WTC11 (cell line): ENCODE results near the gene GARIN3. TPM values are rescaled to one million over a fixed set of nuclear protein-coding genes. Genes with fewer than 3 reads are reported as not detected.
"Not testable (repeated sequence)": the region's sequence is repeated elsewhere in the genome, so short reads cannot be mapped to it uniquely, and the experiment has no call there.

Source experiments
- ATAC-seq: fragments of 200-7000 bp; cut with Tn5 transposase; 2 replicates; pipeline ENCODE4 v1.10.0; 2021; ENCODE audit warnings: mild to moderate bottlenecking, moderate library complexity
- CTCF ChIA-PET: fragments of 300-600 bp; sonication (Branson Sonifier 250); formaldehyde crosslinking; loops from one replicate; lab custom pipeline; 2021; ENCODE audit warnings: antibody characterized with exemption; lab: Charles Lee
- POLR2A ChIA-PET: fragments of 350-600 bp; sonication (Branson Sonifier 250); formaldehyde crosslinking; loops from one replicate; lab custom pipeline; 2021; ENCODE audit warnings: antibody characterized with exemption; lab: Charles Lee
- DNase-seq: peaks from one replicate; pipeline ENCODE4 v3.0.0; 2021; ENCODE audit warnings: low spot score
- H3K27ac Mint-ChIP-seq: 2 replicates; pipeline ENCODE4 v1.8.0; 2021; ENCODE audit warnings: mixed read lengths
- H3K27me3 Mint-ChIP-seq: 2 replicates; pipeline ENCODE4 v1.8.0; 2021; ENCODE audit warnings: low read depth, mild to moderate bottlenecking, moderate library complexity, mixed read lengths
- H3K36me3 Mint-ChIP-seq: 2 replicates; pipeline ENCODE4 v1.8.0; 2021; ENCODE audit warnings: mixed read lengths
- H3K4me1 Mint-ChIP-seq: 2 replicates; pipeline ENCODE4 v1.8.0; 2022; ENCODE audit warnings: mixed read lengths
- H3K4me3 Mint-ChIP-seq: 2 replicates; pipeline ENCODE4 v1.8.0; 2021; ENCODE audit warnings: mild to moderate bottlenecking, moderate library complexity, mixed read lengths
- H3K9me3 Mint-ChIP-seq: 2 replicates; pipeline ENCODE4 v1.8.0; 2021; ENCODE audit warnings: mixed read lengths
- AR ChIP-seq: fragments of 250-450 bp; sonication (Bioruptor Pico); IDR thresholded peaks from 2 replicates; pipeline ENCODE4 v1.9.0; 2021; ENCODE audit warnings: mild to moderate bottlenecking
- ARID4B ChIP-seq: sonication (generic); formaldehyde crosslinking; IDR thresholded peaks from 2 replicates; pipeline ENCODE4 v1.8.0; 2023; ENCODE audit warnings: missing genetic modification reagents, mild to moderate bottlenecking, borderline replicate concordance
- ATF1 ChIP-seq: sonication (generic); formaldehyde crosslinking; IDR thresholded peaks from 2 replicates; pipeline ENCODE4 v1.8.1; 2023; ENCODE audit warnings: mild to moderate bottlenecking, moderate library complexity, missing genetic modification reagents
- FOXP4 ChIP-seq: sonication (generic); formaldehyde crosslinking; IDR thresholded peaks from 2 replicates; pipeline ENCODE4 v1.8.0; 2022; ENCODE audit warnings: mild to moderate bottlenecking, missing genetic modification reagents
- IRF1 ChIP-seq: sonication (generic); formaldehyde crosslinking; IDR thresholded peaks from 2 replicates; pipeline ENCODE4 v1.8.0; 2023; ENCODE audit warnings: missing genetic modification reagents
- KAT7 ChIP-seq: sonication (generic); formaldehyde crosslinking; IDR thresholded peaks from 2 replicates; pipeline ENCODE4 v1.8.1; 2023; ENCODE audit warnings: missing genetic modification reagents, mild to moderate bottlenecking, borderline replicate concordance
- MYBL2 ChIP-seq: sonication (generic); formaldehyde crosslinking; IDR thresholded peaks from 2 replicates; pipeline ENCODE4 v1.8.1; 2023; ENCODE audit warnings: mild to moderate bottlenecking, moderate library complexity, missing genetic modification reagents
- NFYB ChIP-seq: sonication (generic); formaldehyde crosslinking; conservative IDR thresholded peaks from 2 replicates; pipeline ENCODE4 v1.8.0; 2022; ENCODE audit warnings: low read depth, missing genetic modification reagents
- RELA ChIP-seq: sonication (generic); formaldehyde crosslinking; IDR thresholded peaks from 2 replicates; pipeline ENCODE4 v1.8.1; 2022; ENCODE audit warnings: missing genetic modification reagents, mild to moderate bottlenecking, borderline replicate concordance
- TEAD4 ChIP-seq: sonication (generic); formaldehyde crosslinking; IDR thresholded peaks from 2 replicates; pipeline ENCODE4 v1.8.0; 2022; ENCODE audit warnings: mild to moderate bottlenecking, missing genetic modification reagents
- ZBTB21 ChIP-seq: sonication (generic); formaldehyde crosslinking; IDR thresholded peaks from 2 replicates; pipeline ENCODE4 v1.8.1; 2023; ENCODE audit warnings: mild to moderate bottlenecking, missing genetic modification reagents, borderline replicate concordance
- ZNF219 ChIP-seq: sonication (generic); formaldehyde crosslinking; IDR thresholded peaks from 2 replicates; pipeline ENCODE4 v1.8.0; 2023; ENCODE audit warnings: missing genetic modification reagents, mild to moderate bottlenecking, borderline replicate concordance
- ZNF396 ChIP-seq: fragments of 250-450 bp; sonication (Bioruptor Pico); IDR thresholded peaks from 2 replicates; pipeline ENCODE4 v1.8.0; 2021; ENCODE audit warnings: mild to moderate bottlenecking, moderate library complexity, borderline replicate concordance
- ZSCAN18 ChIP-seq: fragments of 250-450 bp; sonication (Bioruptor Pico); IDR thresholded peaks from 2 replicates; pipeline ENCODE4 v2.1.2; 2022; ENCODE audit warnings: mild to moderate bottlenecking, moderate library complexity
- total RNA-seq: library from RNA; stranded (reverse); gene quantifications from 3 replicates; pipeline ENCODE4 v1.2.3, GENCODE V29; 2021

Gene GARIN3
- total RNA-seq, 1 experiment from 2014 or later = not detected

GRCh38 chr5:157210652-157211051 lies 44.6 kb upstream of the GARIN3 start:
- H3K9me3 Mint-ChIP-seq, H3K36me3 Mint-ChIP-seq, H3K27me3 Mint-ChIP-seq, H3K4me1 Mint-ChIP-seq, DNase-seq, H3K4me3 Mint-ChIP-seq, H3K27ac Mint-ChIP-seq, ATAC-seq: not testable (repeated sequence)
- ChIA-PET CTCF (interaction anchor here (1.4 kb wide), 1 partner anchor 62 kb away, joined by 5 read pairs; no protein-coding TSS in a partner anchor), POLR2A (interaction anchor here (0.5 kb wide), 1 partner anchor 62 kb away, joined by 3 read pairs; no protein-coding TSS in a partner anchor)

GRCh38 chr5:157205708-157206107 lies 39.6 kb upstream of the GARIN3 start:
- Mint-ChIP-seq H3K4me1 (no peaks in the 10 kb centered on the region), H3K27me3 (no peaks in the 10 kb centered on the region; the same call in 1 of the 2 replicates), H3K36me3 (no peaks in the 10 kb centered on the region), H3K27ac (no peak overlapping the region), H3K4me3 (no peak overlapping the region), H3K9me3 (peaks cover 6% of the 10 kb centered on the region)
- ATAC-seq (no peak), DNase-seq (no peak)
- CTCF ChIA-PET = no interaction called here
- POLR2A ChIA-PET = no interaction called here
- no peak for TF ChIP-seq ZNF396 (CRISPR knock-in tag)

GRCh38 chr5:157204765-157205164 lies 38.7 kb upstream of the GARIN3 start:
- TF ChIP-seq TEAD4 (CRISPR knock-in tag) (no peak), ZSCAN18 (CRISPR knock-in tag) (no peak), AR (CRISPR knock-in tag) (no peak)
- TF ChIP-seq, all 79 proteins: peak for 0
- Mint-ChIP-seq H3K4me3 (no peak overlapping the region), H3K9me3 (peaks cover 6% of the 10 kb centered on the region), H3K4me1 (no peaks in the 10 kb centered on the region), H3K27me3 (no peaks in the 10 kb centered on the region; the same call in 1 of the 2 replicates), H3K27ac (no peak overlapping the region), H3K36me3 (no peaks in the 10 kb centered on the region)
- DNase-seq = no peak
- ChIA-PET POLR2A (no interaction called here), CTCF (interaction anchor here (1.9 kb wide), 1 partner anchor 56 kb away, joined by 8 read pairs; no protein-coding TSS in a partner anchor)
- no peak for ATAC-seq

- no peaks in the 10 kb centered on the region for H3K4me1 Mint-ChIP-seq
- H3K4me3 Mint-ChIP-seq = no peak overlapping the region
- H3K9me3 Mint-ChIP-seq = peaks cover 6% of the 10 kb centered on the region
- no peaks in the 10 kb centered on the region; the same call in 1 of the 2 replicates for H3K27me3 Mint-ChIP-seq
- ATAC-seq (no peak), DNase-seq (no peak)
- ChIA-PET POLR2A (no interaction called here), CTCF (interaction anchor here (0.7 to 1.9 kb wide), 2 partner anchors 55 to 100 kb away, joined by 5 to 8 read pairs; no protein-coding TSS in a partner anchor)
- TF ChIP-seq MYBL2 (CRISPR knock-in tag) = no peak
- H3K27ac Mint-ChIP-seq = no peak overlapping the region
- H3K36me3 Mint-ChIP-seq = no peaks in the 10 kb centered on the region
Observed at GRCh38 chr5:157203417-157203816, 37.4 kb upstream of the GARIN3 start.

- H3K27me3 Mint-ChIP-seq = no peaks in the 10 kb centered on the region; the same call in 1 of the 2 replicates
- H3K4me1 Mint-ChIP-seq = no peaks in the 10 kb centered on the region
- H3K9me3 Mint-ChIP-seq = peaks cover 6% of the 10 kb centered on the region
- ATAC-seq (no peak), DNase-seq (no peak)
- no peak overlapping the region for H3K4me3 Mint-ChIP-seq
- no peaks in the 10 kb centered on the region for H3K36me3 Mint-ChIP-seq
- POLR2A ChIA-PET = no interaction called here
- CTCF ChIA-PET = no interaction called here
- no peak overlapping the region for H3K27ac Mint-ChIP-seq
- TF ChIP-seq ZNF219 (CRISPR knock-in tag) (no peak), ZBTB21 (no peak), IRF1 (CRISPR knock-in tag) (no peak), FOXP4 (CRISPR knock-in tag) (no peak), ATF1 (CRISPR knock-in tag) (no peak), RELA (CRISPR knock-in tag) (no peak), ARID4B (CRISPR knock-in tag) (no peak), KAT7 (CRISPR knock-in tag) (no peak), NFYB (CRISPR knock-in tag) (no peak)
Observed at GRCh38 chr5:157201857-157202256, 35.8 kb upstream of the GARIN3 start.
